Testis (tissue), 2 donors: ENCODE measurements around the gene EXOSC5.

ENCODE experiments used
- CTCF ChIP-seq, 3 experiments: fragments of 450-650 bp in 2 of 3; fragments of 200-600 bp in 1 of 3; sonication (generic) in 1 of 3; IDR thresholded peaks; one replicate each; pipeline ENCODE4 v1.5.1; 2016 to 2019; ENCODE audit warnings: antibody characterized with exemption in 3 of 3, mild to moderate bottlenecking in 2 of 3, moderate library complexity in 1 of 3
- POLR2A ChIP-seq: fragments of 450-650 bp; IDR thresholded peaks from one replicate; pipeline ENCODE4 v1.6.1; 2017; ENCODE audit warnings: antibody characterized with exemption, mild to moderate bottlenecking, moderate library complexity

- TF ChIP-seq CTCF (IDR thresholded peaks at IDR 0.05): no peak
- TF ChIP-seq POLR2A: no peak
Observed at GRCh38 chr19:41351339-41352245, 45.6 kb downstream of the EXOSC5 start.
